WTC11 (cell line): ENCODE results near the gene GGACT.

Source experiments
- AFF4 ChIP-seq: sonication (generic); formaldehyde crosslinking; IDR thresholded peaks from 2 replicates; pipeline ENCODE4 v1.8.1; 2023; ENCODE audit warnings: mild to moderate bottlenecking, missing genetic modification reagents, borderline replicate concordance
- CREB1 ChIP-seq: sonication (generic); formaldehyde crosslinking; IDR thresholded peaks from 2 replicates; pipeline ENCODE4 v1.8.0; 2023; ENCODE audit warnings: mild to moderate bottlenecking, missing genetic modification reagents
- CREM ChIP-seq: sonication (generic); formaldehyde crosslinking; IDR thresholded peaks from 2 replicates; pipeline ENCODE4 v1.8.1; 2022; ENCODE audit warnings: mild to moderate bottlenecking, missing genetic modification reagents, moderate library complexity
- CTCF ChIP-seq: fragments of 200-600 bp; IDR thresholded peaks from 2 replicates; pipeline ENCODE4 v1.8.0; 2022; ENCODE audit warnings: antibody characterized with exemption
- JUN ChIP-seq: sonication (generic); formaldehyde crosslinking; IDR thresholded peaks from 2 replicates; pipeline ENCODE4 v1.8.0; 2023; ENCODE audit warnings: mild to moderate bottlenecking, missing genetic modification reagents
- SP1 ChIP-seq: sonication (generic); formaldehyde crosslinking; conservative IDR thresholded peaks from 2 replicates; pipeline ENCODE4 v1.8.1; 2022; ENCODE audit warnings: missing genetic modification reagents
- TEAD4 ChIP-seq: sonication (generic); formaldehyde crosslinking; IDR thresholded peaks from 2 replicates; pipeline ENCODE4 v1.8.0; 2022; ENCODE audit warnings: mild to moderate bottlenecking, missing genetic modification reagents
- ZNF532 ChIP-seq: fragments of 250-450 bp; sonication (Bioruptor Pico); IDR thresholded peaks from 2 replicates; pipeline ENCODE4 v1.9.0; 2021; ENCODE audit warnings: mild to moderate bottlenecking, borderline replicate concordance
- ZSCAN18 ChIP-seq: fragments of 250-450 bp; sonication (Bioruptor Pico); IDR thresholded peaks from 2 replicates; pipeline ENCODE4 v2.1.2; 2022; ENCODE audit warnings: mild to moderate bottlenecking, moderate library complexity

- TF ChIP-seq ZNF532 (CRISPR knock-in tag), result no peak
- no peak for TF ChIP-seq TEAD4 (CRISPR knock-in tag)
- TF ChIP-seq CTCF, result no peak
- TF ChIP-seq ZSCAN18 (CRISPR knock-in tag), result no peak
- no peak for TF ChIP-seq JUN
- TF ChIP-seq CREB1 (CRISPR knock-in tag), result no peak
- no peak for TF ChIP-seq AFF4 (CRISPR knock-in tag)
- TF ChIP-seq CREM (CRISPR knock-in tag), result no peak
- no peak for TF ChIP-seq SP1
These were observed 65.8 kb downstream of the GGACT start for GRCh38 chr13:100522618-100523309.
